Measurements from ENCODE around the gene CMIP. TPM values are rescaled to one million over a fixed set of nuclear protein-coding genes. Genes with fewer than 3 reads are reported as not detected.

Gene CMIP
- total RNA-seq, 1 experiment from 2014 or later = 48.2 TPM

DNA sequence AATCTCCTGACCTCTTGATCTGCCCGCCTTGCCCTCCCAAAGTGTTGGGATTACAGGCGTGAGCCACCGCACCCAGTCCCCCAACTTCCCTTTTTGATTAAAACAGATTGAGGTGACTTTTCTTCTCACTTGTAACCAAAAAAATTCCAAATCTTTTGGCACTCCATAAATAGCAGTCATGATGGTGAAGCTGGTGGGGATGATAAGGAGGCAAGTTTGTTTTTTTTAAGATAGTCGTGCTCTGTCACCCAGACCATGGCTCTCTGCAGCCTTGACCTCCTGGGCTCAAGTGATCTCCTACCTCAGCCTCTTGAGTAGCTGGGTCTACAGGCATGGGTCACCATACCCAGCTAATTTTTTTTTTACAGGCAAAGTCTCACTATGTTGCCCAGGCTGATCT lies 299.8 kb downstream of the CMIP start:
- H3K27ac ChIP-seq (ENCODE audit: insufficient read length, low read depth, low read length) = no peak overlapping the region
- Mint-ChIP-seq H3K4me3 (no peak overlapping the region), H3K9me3 (no peaks in the 10 kb centered on the region; a peak in 1 of 5 replicates), H3K27ac (no peak overlapping the region), H3K4me1 (peaks cover 11 to 29% of the 10 kb centered on the region in 2 experiments), H3K27me3 (ENCODE audit: low read depth) (peaks cover 27% of the 10 kb centered on the region), H3K36me3 (ENCODE audit: insufficient read depth in 1 of 3, low read depth in 3 of 3) (no peaks in the 10 kb centered on the region)
- H4K8ac ChIP-seq (replicated peaks; ENCODE audit: insufficient read length, low read depth, low read length) = no peak overlapping the region
- no peaks in the 10 kb centered on the region for H3K79me1 ChIP-seq (ENCODE audit: insufficient read depth, low read depth, low read length, poor library complexity, severe bottlenecking)
- TF ChIP-seq, protein P1, sequence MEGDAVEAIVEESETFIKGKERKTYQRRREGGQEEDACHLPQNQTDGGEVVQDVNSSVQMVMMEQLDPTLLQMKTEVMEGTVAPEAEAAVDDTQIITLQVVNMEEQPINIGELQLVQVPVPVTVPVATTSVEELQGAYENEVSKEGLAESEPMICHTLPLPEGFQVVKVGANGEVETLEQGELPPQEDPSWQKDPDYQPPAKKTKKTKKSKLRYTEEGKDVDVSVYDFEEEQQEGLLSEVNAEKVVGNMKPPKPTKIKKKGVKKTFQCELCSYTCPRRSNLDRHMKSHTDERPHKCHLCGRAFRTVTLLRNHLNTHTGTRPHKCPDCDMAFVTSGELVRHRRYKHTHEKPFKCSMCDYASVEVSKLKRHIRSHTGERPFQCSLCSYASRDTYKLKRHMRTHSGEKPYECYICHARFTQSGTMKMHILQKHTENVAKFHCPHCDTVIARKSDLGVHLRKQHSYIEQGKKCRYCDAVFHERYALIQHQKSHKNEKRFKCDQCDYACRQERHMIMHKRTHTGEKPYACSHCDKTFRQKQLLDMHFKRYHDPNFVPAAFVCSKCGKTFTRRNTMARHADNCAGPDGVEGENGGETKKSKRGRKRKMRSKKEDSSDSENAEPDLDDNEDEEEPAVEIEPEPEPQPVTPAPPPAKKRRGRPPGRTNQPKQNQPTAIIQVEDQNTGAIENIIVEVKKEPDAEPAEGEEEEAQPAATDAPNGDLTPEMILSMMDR (conservative IDR thresholded peaks at IDR 0.05) = no peak
- H3K14ac ChIP-seq (ENCODE audit: insufficient read depth, low read length) = no peak overlapping the region
- H3K9me3 ChIP-seq (ENCODE audit: control insufficient read depth, low read depth, low read length) = no peaks in the 10 kb centered on the region
- H2AFZ ChIP-seq (ENCODE audit: low read length) = no peak overlapping the region
- H3K4me1 ChIP-seq (ENCODE audit: insufficient read depth, low read length) = no peaks in the 10 kb centered on the region; the same call in 1 of the 2 replicates
- H3K27me3 ChIP-seq (ENCODE audit: insufficient read depth, low read length) = no peaks in the 10 kb centered on the region
- H2BK15ac ChIP-seq (ENCODE audit: low read depth, low read length) = no peak overlapping the region
- H3K56ac ChIP-seq (ENCODE audit: insufficient read length, low read depth, low read length) = no peak overlapping the region
- H3T11ph ChIP-seq (ENCODE audit: low read length) = no peak overlapping the region
- H3K4me2 ChIP-seq (ENCODE audit: insufficient read depth, insufficient read length, low read length) = no peak overlapping the region
- no peaks in the 10 kb centered on the region for H4K20me1 ChIP-seq (ENCODE audit: control insufficient read depth, insufficient read depth, insufficient read length)
- H2AK5ac ChIP-seq (ENCODE audit: insufficient read length, low read length) = no peak overlapping the region
- H4K5ac ChIP-seq (ENCODE audit: insufficient read length, low read depth, low read length) = no peak overlapping the region
- H2BK120ac ChIP-seq (ENCODE audit: low read depth, low read length, poor library complexity, severe bottlenecking) = no peak overlapping the region
- H4K91ac ChIP-seq (ENCODE audit: insufficient read length, low read depth, low read length) = no peak overlapping the region
- H3K9ac ChIP-seq (ENCODE audit: extremely low read depth, insufficient read length, low read length) = no peak overlapping the region
- H2BK20ac ChIP-seq (ENCODE audit: low read depth, low read length, poor library complexity, severe bottlenecking) = no peak overlapping the region
- no CpG with 5 or more reads among the region's 4 CpGs for WGBS (ENCODE audit: extremely low coverage, insufficient read length, low lambda C conversion rate)
- no peak overlapping the region for H2BK12ac ChIP-seq (ENCODE audit: insufficient read length, low read depth, low read length)
- H3K18ac ChIP-seq (ENCODE audit: insufficient read length, low read depth, low read length) = no peak overlapping the region
- H3K4ac ChIP-seq (ENCODE audit: low read depth, low read length) = no peak overlapping the region
- no peak overlapping the region for H3K23ac ChIP-seq (ENCODE audit: insufficient read length, low read depth, low read length)
- H3K79me2 ChIP-seq (ENCODE audit: insufficient read depth, low read length) = no peaks in the 10 kb centered on the region
- no peak overlapping the region for H2BK5ac ChIP-seq (ENCODE audit: insufficient read length, low read length)
- peaks cover 9% of the 10 kb centered on the region for H3K23me2 ChIP-seq (ENCODE audit: insufficient read length, low read depth, low read length, poor library complexity, severe bottlenecking)
- no peak for DNase-seq

All from H9 (cell line).